Ovary (tissue), 9 donors: ENCODE measurements around the gene ADAMTSL3. TPM values are rescaled to one million over a fixed set of nuclear protein-coding genes. Genes with fewer than 3 reads are reported as not detected.

Source experiments
- DNase-seq, 5 donors: peaks; one replicate each; pipeline ENCODE4 v3.0.0-alpha.2; 2019 to 2020
- H3K27ac ChIP-seq, 2 donors: fragments of 200-600 bp; one replicate each; pipeline versions ENCODE4 v1.5.1 to v1.8.0; 2019 to 2022
- H3K27me3 ChIP-seq: fragments of 200-600 bp; one replicate; pipeline ENCODE4 v1.8.0; 2022
- H3K36me3 ChIP-seq: fragments of 200-600 bp; sonication (generic); one replicate; pipeline ENCODE4 v1.5.1; 2019
- H3K4me1 ChIP-seq: one replicate; pipeline ENCODE4 v1.8.1; 2013; ENCODE audit warnings: mild to moderate bottlenecking, moderate library complexity; ENCODE audit not compliant: insufficient read depth
- H3K4me3 ChIP-seq: fragments of 200-600 bp; sonication (generic); one replicate; pipeline ENCODE4 v1.5.1; 2017
- H3K9me3 ChIP-seq, 2 donors: fragments of 200-600 bp in 1 of 2; sonication (generic) in 1 of 2; one replicate each; pipeline versions ENCODE4 v1.5.1 to v1.8.1; 2013 to 2019; ENCODE audit warnings: mild to moderate bottlenecking in 1 of 2, moderate library complexity in 1 of 2
- CTCF ChIP-seq, 3 donors: fragments of 450-650 bp in 2 of 3; fragments of 200-600 bp in 1 of 3; IDR thresholded peaks; one replicate each; pipeline versions ENCODE4 v1.5.1 to v1.8.0; 2016 to 2022; ENCODE audit warnings: antibody characterized with exemption in 3 of 3, mild to moderate bottlenecking in 1 of 3
- EP300 ChIP-seq: sonication (generic); formaldehyde crosslinking; IDR thresholded peaks from one replicate; pipeline ENCODE4 v1.6.1; 2017; ENCODE audit warnings: antibody characterized with exemption
- POLR2A ChIP-seq: fragments of 450-650 bp; IDR thresholded peaks from one replicate; pipeline ENCODE4 v1.6.1; 2017; ENCODE audit warnings: antibody characterized with exemption, mild to moderate bottlenecking, moderate library complexity
- WGBS, 3 donors: extraction: QIAGEN DNeasy Blood & Tissue Kit in 1 of 3; methylation state at CpG; one replicate each; pipeline versions ENCODE4 v1.1.5 to v1.1.7; 2013 to 2017; 5-methylcytosine and 5-hydroxymethylcytosine counted together
- intact Hi-C, 4 donors: fragments of 100-400 bp; cut with DNase I; formaldehyde crosslinking; loops; one replicate each; pipeline versions ENCODE4 v1.11.0 to v1.15.1; 2022 to 2023
- polyA plus RNA-seq, 2 donors: library from polyadenylated mRNA; stranded (reverse); fragments of 200-250 nt in 1 of 2; fragments of 350-450 nt in 1 of 2; fragmentation: Illumina TruSeq in 1 of 2; extraction: RNeasy Lipid Tissue Mini Kit (QIAGEN cat#74804) in 1 of 2; gene quantifications; one replicate each; pipeline ENCODE4 v1.2.3, GENCODE V29; 2013 to 2014
- total RNA-seq, 7 donors: library from RNA; depleted of rRNA in 2 of 7; stranded (reverse); fragments of >200 nt in 2 of 7; fragmentation: NEBNext Ultra II Directional in 3 of 7; extraction: Animal tissue kit (Norgen Biotek cat#: 25700) in 3 of 7; gene quantifications; one replicate each; pipeline versions ENCODE4 v1.1.0 to v1.2.4, GENCODE V29; 2016 to 2023
- donor health status: DM: no; HTN: no; CAD: no; lungs with moderate emphysema.
- donor health status: DM: no; HTN: no; CAD: no.
- donor health status: Bipolar disorder and iron deficiency.
- donor health status: DM: yes; HTN: yes; CAD: no.
- donor health status: DM: no; HTN: no; CAD: no.
- donor health status: DM: yes; HTN: yes; CAD: no.

Gene ADAMTSL3
- total and polyA plus RNA-seq, 9 donors = 0.96 to 9.0 (median 3.7) TPM

- Histone ChIP-seq H3K9me3 (no peaks in the 10 kb centered on the region), H3K27ac (no peak overlapping the region), H3K36me3 (no peaks in the 10 kb centered on the region), H3K27me3 (no peaks in the 10 kb centered on the region), H3K4me1 (no peaks in the 10 kb centered on the region), H3K4me3 (no peak overlapping the region)
- TF ChIP-seq CTCF (IDR thresholded peaks at IDR 0.05) (no peak), POLR2A (no peak), EP300 (no peak)
- 90 to 94% (median 91%) methylated on average over 5 of the region's 5 CpGs for WGBS, 3 donors
- intact Hi-C loops = no loop called here
- no peak for DNase-seq
Measured at GRCh38 chr15:83991163-83991562, 337.2 kb downstream of the ADAMTSL3 start.

- Histone ChIP-seq H3K36me3 (no peaks in the 10 kb centered on the region), H3K27ac (no peak overlapping the region), H3K9me3 (no peaks in the 10 kb centered on the region), H3K4me1 (no peaks in the 10 kb centered on the region), H3K27me3 (no peaks in the 10 kb centered on the region), H3K4me3 (no peak overlapping the region)
- 56 to 72% (median 57%) methylated on average over 3 of the region's 3 CpGs for WGBS, 3 donors
- no peak for TF ChIP-seq POLR2A
- no peak for TF ChIP-seq EP300
- no peak for TF ChIP-seq CTCF (IDR thresholded peaks at IDR 0.05)
- no peak for DNase-seq
- intact Hi-C loops = no loop called here
Measured at GRCh38 chr15:83992324-83993031, 338.6 kb downstream of the ADAMTSL3 start.

- Histone ChIP-seq H3K9me3 (peaks cover 0 to under 1% of the 10 kb centered on the region in 2 donors), H3K27me3 (no peaks in the 10 kb centered on the region), H3K27ac (no peak overlapping the region), H3K4me1 (no peaks in the 10 kb centered on the region), H3K4me3 (no peak overlapping the region), H3K36me3 (no peaks in the 10 kb centered on the region)
- intact Hi-C loops = no loop called here
- WGBS, 3 donors = 80 to 93% (median 86%) methylated on average over 2 of the region's 2 CpGs
- DNase-seq = no peak
- no peak for TF ChIP-seq EP300
Measured at GRCh38 chr15:83993591-83993990, 339.7 kb downstream of the ADAMTSL3 start.

GRCh38 chr15:83998486-83998885, 344.6 kb downstream of the ADAMTSL3 start:
- WGBS, 3 donors = 89 to 94% (median 91%) methylated on average over 2 of the region's 2 CpGs
- Histone ChIP-seq H3K27ac (no peak overlapping the region), H3K27me3 (no peaks in the 10 kb centered on the region), H3K9me3 (peaks cover 0 to 3% of the 10 kb centered on the region in 2 donors), H3K4me1 (no peaks in the 10 kb centered on the region), H3K36me3 (no peaks in the 10 kb centered on the region), H3K4me3 (no peak overlapping the region)
- DNase-seq = no peak
- intact Hi-C loops = no loop called here
- TF ChIP-seq POLR2A (no peak), EP300 (no peak), CTCF (IDR thresholded peaks at IDR 0.05) (no peak)

GRCh38 chr15:83999396-84000135, 345.6 kb downstream of the ADAMTSL3 start:
- TF ChIP-seq EP300 = no peak
- TF ChIP-seq POLR2A = no peak
- no peak for TF ChIP-seq CTCF (IDR thresholded peaks at IDR 0.05)
- Histone ChIP-seq H3K9me3 (peaks cover 0 to 3% of the 10 kb centered on the region in 2 donors), H3K4me1 (no peaks in the 10 kb centered on the region), H3K36me3 (no peaks in the 10 kb centered on the region), H3K27ac (no peak overlapping the region), H3K27me3 (no peaks in the 10 kb centered on the region), H3K4me3 (no peak overlapping the region)
- DNase-seq = no peak
- 89 to 90% (median 89%) methylated on average over 6 of the region's 6 CpGs for WGBS, 3 donors
- intact Hi-C loops = no loop called here
